ENCODE measurements around the gene ADAMTS8. TPM values are rescaled to one million over a fixed set of nuclear protein-coding genes. Genes with fewer than 3 reads are reported as not detected.

ADAMTS8 gene
- total RNA-seq, 2 experiments from 2014 or later: not detected

- DNase-seq (no peak), ATAC-seq (no peak)
- Mint-ChIP-seq H3K9me3 (no peaks in the 10 kb centered on the region), H3K27me3 (peaks cover 13% of the 10 kb centered on the region), H3K4me1 (ENCODE audit: low read depth) (no peaks in the 10 kb centered on the region), H3K27ac (no peak overlapping the region), H3K36me3 (ENCODE audit: low read depth) (no peaks in the 10 kb centered on the region), H3K4me3 (no peak overlapping the region)
- intact Hi-C loops (cut with micrococcal nuclease): no loop called here
- ChIA-PET POLR2A (no interaction called here), CTCF (interaction anchor here (0.9 to 1.6 kb wide), 2 partner anchors 24 to 407 kb away, joined by 3 to 4 read pairs; no protein-coding TSS in a partner anchor)
- no peak for TF ChIP-seq CTCF (IDR thresholded peaks at IDR 0.05)
Measured at GRCh38 chr11:130455483-130456127, 27.2 kb upstream of the ADAMTS8 start.

GRCh38 chr11:130454491-130455252 is 26.3 kb upstream of the ADAMTS8 start:
- H3K4me1 Mint-ChIP-seq (ENCODE audit: low read depth): no peaks in the 10 kb centered on the region
- intact Hi-C loops (cut with micrococcal nuclease): no loop called here
- TF ChIP-seq CTCF (IDR thresholded peaks at IDR 0.05): no peak
- CTCF ChIA-PET: interaction anchor here (0.9 to 1.6 kb wide), 2 partner anchors 23 to 408 kb away, joined by 3 to 4 read pairs; no protein-coding TSS in a partner anchor
- DNase-seq (no peak), ATAC-seq (no peak)
- peaks cover 19% of the 10 kb centered on the region for H3K27me3 Mint-ChIP-seq
- H3K36me3 Mint-ChIP-seq (ENCODE audit: low read depth): no peaks in the 10 kb centered on the region
- POLR2A ChIA-PET: interaction anchor here (0.7 kb wide), 1 partner anchor 17 kb away, joined by 6 read pairs; no protein-coding TSS in a partner anchor
- H3K9me3 Mint-ChIP-seq: no peaks in the 10 kb centered on the region
- no peak overlapping the region for H3K27ac Mint-ChIP-seq
- H3K4me3 Mint-ChIP-seq: no peak overlapping the region

GRCh38 chr11:130452940-130453339 is 24.5 kb upstream of the ADAMTS8 start:
- DNase-seq (no peak), ATAC-seq (no peak)
- H3K4me3 Mint-ChIP-seq: no peak overlapping the region
- H3K4me1 Mint-ChIP-seq (ENCODE audit: low read depth): peaks cover 2% of the 10 kb centered on the region
- no peak for TF ChIP-seq CTCF (IDR thresholded peaks at IDR 0.05)
- CTCF ChIA-PET: interaction anchor here (1.2 kb wide), 1 partner anchor 409 kb away, joined by 4 read pairs; no protein-coding TSS in a partner anchor
- intact Hi-C loops (cut with micrococcal nuclease): no loop called here
- peaks cover 30% of the 10 kb centered on the region for H3K27me3 Mint-ChIP-seq
- no peaks in the 10 kb centered on the region for H3K9me3 Mint-ChIP-seq
- POLR2A ChIA-PET: no interaction called here
- no peak overlapping the region for H3K27ac Mint-ChIP-seq
- no peaks in the 10 kb centered on the region for H3K36me3 Mint-ChIP-seq (ENCODE audit: low read depth)

- H3K4me3 Mint-ChIP-seq: no peak overlapping the region
- H3K27me3 Mint-ChIP-seq: peaks cover 33% of the 10 kb centered on the region
- ATAC-seq (no peak), DNase-seq (no peak)
- no peaks in the 10 kb centered on the region for H3K9me3 Mint-ChIP-seq
- TF ChIP-seq CTCF (IDR thresholded peaks at IDR 0.05): no peak
- H3K27ac Mint-ChIP-seq: no peak overlapping the region
- intact Hi-C loops (cut with micrococcal nuclease): no loop called here
- CTCF ChIA-PET: interaction anchor here (1.5 to 1.6 kb wide), 2 partner anchors 17 to 410 kb away, joined by 4 to 6 read pairs; no protein-coding TSS in a partner anchor
- POLR2A ChIA-PET: no interaction called here
- H3K4me1 Mint-ChIP-seq (ENCODE audit: low read depth): peaks cover 3% of the 10 kb centered on the region
- no peaks in the 10 kb centered on the region for H3K36me3 Mint-ChIP-seq (ENCODE audit: low read depth)
Measured at GRCh38 chr11:130452176-130452575, 23.8 kb upstream of the ADAMTS8 start.

Data from activated CD8-positive, alpha-beta T cell treated with anti-CD3 and anti-CD28 coated beads for 36 hours (primary cell).